AG10803 (cell line): Measurements from ENCODE around the gene NBEAL2.
A peak's percentile ranks its signal among the peaks of the same experiment; 100 is the strongest.

Experiments used
- DNase-seq: peaks from one replicate; pipeline ENCODE4 v3.0.0; 2010; ENCODE audit warnings: low read depth
- H3K4me3 ChIP-seq: 2 replicates; pipeline ENCODE4 v1.5.1; 2011; ENCODE audit warnings: mild to moderate bottlenecking, low read length, control low read depth
- TF ChIP-seq, protein P1 (sequence below): conservative IDR thresholded peaks from 2 replicates; pipeline ENCODE4 v1.5.1; 2011; ENCODE audit warnings: mild to moderate bottlenecking, low read length, control low read depth, inconsistent platforms

NBEAL2 gene

GRCh38 chr3:47057212-47057671 is 77.8 kb downstream of the NBEAL2 start:
- DNase-seq, result peak; percentile 48
- TF ChIP-seq, protein P1, sequence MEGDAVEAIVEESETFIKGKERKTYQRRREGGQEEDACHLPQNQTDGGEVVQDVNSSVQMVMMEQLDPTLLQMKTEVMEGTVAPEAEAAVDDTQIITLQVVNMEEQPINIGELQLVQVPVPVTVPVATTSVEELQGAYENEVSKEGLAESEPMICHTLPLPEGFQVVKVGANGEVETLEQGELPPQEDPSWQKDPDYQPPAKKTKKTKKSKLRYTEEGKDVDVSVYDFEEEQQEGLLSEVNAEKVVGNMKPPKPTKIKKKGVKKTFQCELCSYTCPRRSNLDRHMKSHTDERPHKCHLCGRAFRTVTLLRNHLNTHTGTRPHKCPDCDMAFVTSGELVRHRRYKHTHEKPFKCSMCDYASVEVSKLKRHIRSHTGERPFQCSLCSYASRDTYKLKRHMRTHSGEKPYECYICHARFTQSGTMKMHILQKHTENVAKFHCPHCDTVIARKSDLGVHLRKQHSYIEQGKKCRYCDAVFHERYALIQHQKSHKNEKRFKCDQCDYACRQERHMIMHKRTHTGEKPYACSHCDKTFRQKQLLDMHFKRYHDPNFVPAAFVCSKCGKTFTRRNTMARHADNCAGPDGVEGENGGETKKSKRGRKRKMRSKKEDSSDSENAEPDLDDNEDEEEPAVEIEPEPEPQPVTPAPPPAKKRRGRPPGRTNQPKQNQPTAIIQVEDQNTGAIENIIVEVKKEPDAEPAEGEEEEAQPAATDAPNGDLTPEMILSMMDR, result no peak
- H3K4me3 ChIP-seq, result no peak overlapping the region
